GM08714 (cell line): Measurements from ENCODE around the gene PRSS37.

ENCODE experiments used
- H3K4me3 ChIP-seq: fragments of 200-500 bp; sonication (Bioruptor generic); 2 replicates; pipeline ENCODE4 v1.5.1; 2014; ENCODE audit warnings: mild to moderate bottlenecking, low read length, inconsistent platforms
- ZNF274 ChIP-seq: IDR thresholded peaks from 2 replicates; pipeline ENCODE4 v1.6.1; 2012; ENCODE audit warnings: mild to moderate bottlenecking, low read depth, low read length

Gene PRSS37

GRCh38 chr7:141841385-141841784, at the start of gene PRSS37:
Gene PRSS37 (minus strand): TSS chr7:141841485. CDS start chr7:141841049, 436 bp downstream.
- no peak for TF ChIP-seq ZNF274
- H3K4me3 ChIP-seq: no peak within 1 kb of the TSS

DNA sequence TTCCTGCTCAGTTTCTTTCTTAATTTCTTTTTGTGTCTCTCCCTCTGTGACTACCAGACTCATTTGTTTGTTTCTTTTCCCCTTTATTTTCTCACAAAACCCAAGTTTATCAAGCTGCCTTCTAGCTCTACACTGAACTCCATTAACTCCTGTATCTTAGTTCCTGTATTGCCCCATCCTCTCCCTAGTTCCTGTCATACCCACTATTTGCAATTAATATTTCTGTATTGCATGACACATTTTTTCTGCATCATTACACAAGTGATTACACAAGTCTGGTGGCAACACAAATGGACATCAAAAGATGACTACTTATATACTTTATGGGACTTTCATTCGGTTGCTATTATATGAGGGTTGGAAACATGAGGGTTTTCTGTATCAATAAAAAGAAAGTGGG, 48.0 kb upstream of the PRSS37 start:
- no peak for TF ChIP-seq ZNF274
- H3K4me3 ChIP-seq: no peak overlapping the region

DNA sequence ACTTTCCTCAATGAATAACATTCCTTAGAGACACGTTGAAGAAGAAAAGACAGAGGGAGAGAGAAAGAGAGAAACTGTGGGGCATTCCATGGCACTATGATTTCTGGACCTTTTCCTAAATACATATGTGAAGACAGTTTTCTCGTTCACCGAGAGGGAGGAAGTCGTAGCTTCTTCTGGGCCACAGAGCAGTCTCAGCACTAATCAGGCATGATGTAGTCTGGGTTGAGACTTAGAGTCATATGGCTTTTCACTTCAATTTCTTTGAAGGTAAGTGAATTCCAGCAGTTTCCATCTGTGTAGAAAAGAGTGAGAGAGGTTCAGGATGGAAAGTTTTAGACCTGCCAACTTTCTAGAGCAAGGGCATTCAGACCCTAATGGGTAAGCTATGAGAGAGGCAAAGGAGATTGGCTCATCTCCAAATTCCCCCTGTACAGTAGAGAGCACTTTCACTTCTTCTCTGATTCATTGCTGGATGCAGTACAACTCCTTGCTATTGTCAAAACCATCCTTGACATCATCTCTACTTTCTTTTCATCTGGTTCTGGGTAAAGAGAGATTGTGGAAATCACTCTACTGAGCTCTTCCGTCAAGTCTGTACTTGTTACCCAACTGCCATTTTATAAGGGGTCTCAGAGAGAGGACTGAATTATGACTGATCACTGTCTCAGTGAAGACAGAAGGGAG, 43.4 kb upstream of the PRSS37 start:
- no peak overlapping the region for H3K4me3 ChIP-seq
- no peak for TF ChIP-seq ZNF274

GRCh38 chr7:141880960-141881359, 39.7 kb upstream of the PRSS37 start:
- TF ChIP-seq ZNF274: no peak
- no peak overlapping the region for H3K4me3 ChIP-seq

DNA sequence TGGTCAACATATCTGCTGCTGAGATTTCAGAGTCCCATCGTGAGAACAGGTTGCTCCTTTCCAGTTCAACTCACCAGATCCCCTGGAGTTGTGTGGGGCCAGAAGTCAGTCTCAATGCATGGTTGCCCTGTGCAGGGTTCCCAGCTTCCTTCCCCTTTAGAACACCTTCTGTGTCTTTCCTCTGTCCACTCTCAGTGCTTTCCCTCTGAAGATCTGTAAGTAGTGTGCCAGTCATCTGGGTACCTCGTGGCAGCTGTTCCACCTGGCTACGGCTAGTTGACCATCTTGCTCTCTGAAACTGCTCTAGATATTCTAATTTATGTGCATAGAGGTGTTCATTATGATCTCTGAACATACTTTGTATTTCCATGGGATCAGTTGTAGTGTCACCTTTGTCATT, 36.1 kb upstream of the PRSS37 start:
- no peak overlapping the region for H3K4me3 ChIP-seq
- TF ChIP-seq ZNF274: no peak

DNA sequence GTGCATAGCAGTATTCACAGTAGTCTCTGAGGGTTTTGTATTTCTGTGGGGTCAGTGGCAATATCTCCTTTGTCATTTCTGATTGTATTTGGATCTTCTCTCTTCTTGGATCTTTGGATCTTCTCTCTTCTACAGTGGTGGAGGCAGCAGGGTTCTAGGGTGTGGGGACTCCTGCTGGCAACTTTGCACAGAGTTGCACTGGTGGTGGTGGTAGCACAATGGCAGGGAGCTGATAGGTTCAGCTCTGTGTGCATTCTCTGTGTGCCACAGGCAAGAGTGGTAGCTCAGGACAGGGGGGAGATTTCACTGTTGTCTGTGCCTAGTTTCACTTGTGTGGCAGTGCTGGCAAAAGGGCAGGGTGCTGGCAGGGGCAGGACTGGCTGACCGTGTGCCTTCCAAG, 35.1 kb upstream of the PRSS37 start:
- no peak for TF ChIP-seq ZNF274
- H3K4me3 ChIP-seq: no peak overlapping the region

DNA sequence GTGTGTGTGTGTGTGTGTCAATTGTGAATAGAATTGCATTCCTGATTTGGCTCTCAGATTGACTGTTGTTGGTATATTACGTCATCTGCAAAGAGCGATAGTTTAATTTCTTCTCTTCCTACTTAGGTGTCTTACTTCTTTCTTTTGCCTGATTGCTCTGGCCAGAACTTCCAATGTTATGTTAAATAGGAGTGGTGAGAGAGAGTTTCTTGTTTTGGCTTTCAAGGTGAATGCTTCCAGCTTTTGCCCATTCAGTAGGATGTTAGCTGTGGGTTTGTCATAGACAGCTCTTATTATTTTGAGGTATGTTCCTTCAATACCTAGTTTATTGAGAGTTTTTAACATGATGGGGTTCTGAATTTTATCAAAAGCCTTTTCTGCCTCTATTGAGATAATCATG, 34.2 kb upstream of the PRSS37 start:
- H3K4me3 ChIP-seq: no peak overlapping the region
- no peak for TF ChIP-seq ZNF274

DNA sequence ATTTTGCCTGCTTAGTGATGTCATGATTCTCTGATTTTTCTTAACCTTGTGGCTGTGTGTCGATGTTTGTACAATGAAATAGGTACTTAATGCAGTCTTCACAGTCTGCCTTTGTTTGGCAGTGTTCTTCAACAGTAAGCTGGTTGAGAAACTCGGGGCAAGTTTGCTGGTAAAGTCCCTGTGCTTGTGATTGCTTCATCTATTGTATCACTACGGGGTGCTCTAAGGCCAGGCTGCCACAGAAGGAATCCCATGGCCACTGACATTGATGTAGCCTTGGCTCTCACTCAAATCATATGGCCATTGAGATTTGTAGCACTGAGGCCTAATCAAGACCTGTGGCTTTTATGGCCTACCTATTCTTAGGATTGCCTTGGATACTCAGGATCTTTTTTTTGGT, 33.5 kb upstream of the PRSS37 start:
- H3K4me3 ChIP-seq: no peak overlapping the region
- no peak for TF ChIP-seq ZNF274

DNA sequence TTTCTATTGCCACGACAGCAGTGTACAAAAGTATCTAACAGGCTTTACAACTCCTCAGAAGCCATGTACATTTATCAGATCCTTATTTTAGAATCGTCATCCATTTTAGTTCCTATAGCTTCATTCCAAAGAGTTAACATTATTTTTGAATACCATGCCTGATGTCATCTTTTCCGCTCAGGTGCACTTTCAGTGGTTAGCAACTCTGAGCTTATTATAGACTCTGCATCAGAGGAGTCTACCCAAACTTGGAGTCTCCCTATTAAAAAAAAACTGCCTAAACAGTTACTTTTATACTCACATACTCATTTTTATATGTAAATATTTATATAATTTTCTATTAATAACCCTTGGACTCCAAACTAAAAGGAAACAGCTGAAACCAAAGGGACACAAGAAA, 31.6 kb upstream of the PRSS37 start:
- TF ChIP-seq ZNF274: no peak
- H3K4me3 ChIP-seq: no peak overlapping the region

DNA sequence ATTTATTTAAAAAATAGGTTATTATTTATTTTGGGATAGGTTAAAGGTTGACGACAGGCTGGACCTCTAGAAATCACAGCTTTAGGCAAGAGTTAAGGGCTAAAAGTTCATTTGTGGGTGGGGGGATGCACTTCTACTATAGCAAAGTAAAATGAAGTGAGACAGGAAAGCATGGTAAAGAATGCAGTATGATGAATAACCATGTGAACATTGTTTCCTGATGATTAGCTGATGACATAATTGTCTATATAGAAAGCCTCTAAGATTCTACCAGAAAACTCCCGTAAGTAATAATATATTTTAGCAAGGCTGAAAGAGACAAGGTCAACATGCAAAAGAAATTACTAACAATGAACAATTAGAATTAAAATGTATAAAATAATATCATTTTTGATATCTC, 25.7 kb upstream of the PRSS37 start:
- no peak overlapping the region for H3K4me3 ChIP-seq
- TF ChIP-seq ZNF274: no peak

- H3K4me3 ChIP-seq: no peak overlapping the region
- no peak for TF ChIP-seq ZNF274
These were observed 23.6 kb upstream of the PRSS37 start for GRCh38 chr7:141864765-141865447.

DNA sequence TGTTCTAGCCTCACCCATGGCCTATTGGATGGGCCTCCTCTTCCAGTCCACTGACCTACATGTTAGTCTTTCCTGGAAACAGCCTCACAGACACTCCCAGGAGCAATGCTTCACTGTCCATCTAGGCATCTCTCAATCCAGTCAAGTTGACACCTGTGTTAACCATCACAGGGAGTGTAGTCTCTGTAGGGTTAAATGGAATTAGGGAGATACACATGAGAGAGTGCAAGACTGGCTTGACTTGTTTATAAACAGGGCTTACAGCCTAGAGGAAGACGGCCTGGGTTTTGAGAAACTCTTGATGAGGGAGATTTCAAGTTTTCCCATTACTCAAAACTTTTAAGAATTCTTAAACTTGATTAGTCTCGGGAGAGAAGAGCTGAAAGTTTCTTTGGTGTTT, 18.9 kb upstream of the PRSS37 start:
- TF ChIP-seq ZNF274: no peak

GRCh38 chr7:141847996-141848395, 6.7 kb upstream of the PRSS37 start:
- TF ChIP-seq ZNF274: no peak

More for the DNA sequence above, 18.9 kb upstream of the PRSS37 start:
- H3K4me3 ChIP-seq: no peak overlapping the region

GRCh38 chr7:141844256-141844655, 3.0 kb upstream of the PRSS37 start:
- TF ChIP-seq ZNF274: no peak
- no peak overlapping the region for H3K4me3 ChIP-seq

More at GRCh38 chr7:141847996-141848395, 6.7 kb upstream of the PRSS37 start:
- no peak overlapping the region for H3K4me3 ChIP-seq

DNA sequence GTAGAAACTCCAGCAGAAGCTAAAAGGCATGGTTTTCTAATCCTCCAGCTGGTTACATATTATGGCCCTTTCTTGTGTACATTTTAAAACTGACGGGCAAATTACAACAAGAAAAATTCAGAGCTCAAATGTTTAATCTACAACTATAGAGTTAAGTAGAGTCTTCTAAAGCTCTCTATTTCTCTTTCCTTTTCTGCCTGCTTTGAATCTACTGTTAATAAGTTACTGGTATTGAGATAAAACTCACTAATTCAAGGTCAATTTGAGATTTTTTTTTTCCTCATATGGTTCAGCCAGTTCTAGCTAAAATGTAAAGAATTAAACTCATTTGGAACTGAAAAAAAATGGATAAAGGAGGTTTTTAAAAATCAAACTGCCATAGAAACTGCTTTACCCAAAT, 1.6 kb upstream of the PRSS37 start:
- no peak for TF ChIP-seq ZNF274
- H3K4me3 ChIP-seq: no peak overlapping the region
